ENCODE results near the gene FRS3.

FRS3 gene

GRCh38 chr6:41724586-41725501 is 54.9 kb downstream of the FRS3 start:
- H3K27ac ChIP-seq: no peak overlapping the region
- no peaks in the 10 kb centered on the region for H3K27me3 ChIP-seq (ENCODE audit: insufficient read depth, low read depth)
- no peak overlapping the region for H3K9ac ChIP-seq
- peaks cover 12% of the 10 kb centered on the region for H3K4me1 ChIP-seq (ENCODE audit: low read depth, poor library complexity, severe bottlenecking)
- 0 out of 2 replicates have a peak, but pooled peaks cover 4% of the 10 kb centered on the region for H4K20me1 ChIP-seq (ENCODE audit: insufficient read depth)
- H3K4me3 ChIP-seq (IDR thresholded peaks at IDR 0.05; ENCODE audit: insufficient read depth, low read depth, low read length): no peak overlapping the region
- H3K4me2 ChIP-seq: no peak overlapping the region
- no peak overlapping the region for H2AFZ ChIP-seq (ENCODE audit: low read depth)
- peaks cover 4% of the 10 kb centered on the region; the same call in 1 of the 2 replicates for H3K79me2 ChIP-seq (ENCODE audit: insufficient read depth, low read depth)
- no peaks in the 10 kb centered on the region for H3K36me3 ChIP-seq (ENCODE audit: insufficient read depth)
- no peak for TF ChIP-seq CTCF (conservative IDR thresholded peaks at IDR 0.05; ENCODE audit: low read depth, low read length)

GRCh38 chr6:41724228-41724580 is 55.5 kb downstream of the FRS3 start:
- H3K79me2 ChIP-seq (ENCODE audit: insufficient read depth, low read depth): peaks cover 4% of the 10 kb centered on the region; the same call in 1 of the 2 replicates
- peaks cover 12% of the 10 kb centered on the region for H3K4me1 ChIP-seq (ENCODE audit: low read depth, poor library complexity, severe bottlenecking)
- no peaks in the 10 kb centered on the region for H3K27me3 ChIP-seq (ENCODE audit: insufficient read depth, low read depth)
- H3K9ac ChIP-seq: no peak overlapping the region
- no peak overlapping the region for H3K4me3 ChIP-seq (IDR thresholded peaks at IDR 0.05; ENCODE audit: insufficient read depth, low read depth, low read length)
- H3K27ac ChIP-seq: no peak overlapping the region
- no peak for TF ChIP-seq CTCF (conservative IDR thresholded peaks at IDR 0.05; ENCODE audit: low read depth, low read length)
- H3K4me2 ChIP-seq: no peak overlapping the region
- 0 out of 2 replicates have a peak, but pooled peaks cover 4% of the 10 kb centered on the region for H4K20me1 ChIP-seq (ENCODE audit: insufficient read depth)
- no peaks in the 10 kb centered on the region for H3K36me3 ChIP-seq (ENCODE audit: insufficient read depth)
- no peak overlapping the region for H2AFZ ChIP-seq (ENCODE audit: low read depth)

- Histone ChIP-seq H3K4me2 (no peak overlapping the region), H3K36me3 (ENCODE audit: insufficient read depth) (no peaks in the 10 kb centered on the region), H4K20me1 (ENCODE audit: insufficient read depth) (0 out of 2 replicates have a peak, but pooled peaks cover 4% of the 10 kb centered on the region), H3K4me1 (ENCODE audit: low read depth, poor library complexity, severe bottlenecking) (peaks cover 14% of the 10 kb centered on the region), H2AFZ (ENCODE audit: low read depth) (no peak overlapping the region), H3K9ac (no peak overlapping the region), H3K27ac (no peak overlapping the region), H3K27me3 (ENCODE audit: insufficient read depth, low read depth) (no peaks in the 10 kb centered on the region), H3K4me3 (IDR thresholded peaks at IDR 0.05; ENCODE audit: insufficient read depth, low read depth, low read length) (no peak overlapping the region), H3K79me2 (ENCODE audit: insufficient read depth, low read depth) (peaks cover 4% of the 10 kb centered on the region; the same call in 1 of the 2 replicates)
- TF ChIP-seq CTCF (conservative IDR thresholded peaks at IDR 0.05; ENCODE audit: low read depth, low read length): no peak
These were observed 56.0 kb downstream of the FRS3 start for GRCh38 chr6:41723530-41724227.

- no peaks in the 10 kb centered on the region for H3K27me3 ChIP-seq (ENCODE audit: insufficient read depth, low read depth)
- H3K4me3 ChIP-seq (IDR thresholded peaks at IDR 0.05; ENCODE audit: insufficient read depth, low read depth, low read length): no peak overlapping the region
- H3K27ac ChIP-seq: no peak overlapping the region
- no peak overlapping the region for H3K9ac ChIP-seq
- H3K36me3 ChIP-seq (ENCODE audit: insufficient read depth): no peaks in the 10 kb centered on the region
- no peak overlapping the region for H2AFZ ChIP-seq (ENCODE audit: low read depth)
- TF ChIP-seq CTCF (conservative IDR thresholded peaks at IDR 0.05; ENCODE audit: low read depth, low read length): no peak
- no peak overlapping the region for H3K4me2 ChIP-seq
- H4K20me1 ChIP-seq (ENCODE audit: insufficient read depth): 0 out of 2 replicates have a peak, but pooled peaks cover 4% of the 10 kb centered on the region
- H3K79me2 ChIP-seq (ENCODE audit: insufficient read depth, low read depth): peaks cover 4% of the 10 kb centered on the region; the same call in 1 of the 2 replicates
- peaks cover 21% of the 10 kb centered on the region for H3K4me1 ChIP-seq (ENCODE audit: low read depth, poor library complexity, severe bottlenecking)
These were observed 56.7 kb downstream of the FRS3 start for GRCh38 chr6:41722969-41723529.

Data from KMS-11 (cell line).